Brain microvascular endothelial cell (primary cell): Measurements from ENCODE around the gene POU5F2.

Experiments used
- DNase-seq: peaks from one replicate; pipeline ENCODE4 v3.0.0-alpha.2; 2020
- H3K27ac ChIP-seq: fragments of 250-450 bp; sonication (Bioruptor Pico); 2 replicates; pipeline ENCODE4 v1.5.1; 2020; ENCODE audit warnings: mild to moderate bottlenecking, moderate library complexity
- H3K27me3 ChIP-seq: fragments of 250-450 bp; sonication (Bioruptor Pico); replicated peaks from 2 replicates; pipeline ENCODE4 v1.5.1; 2020; ENCODE audit warnings: mild to moderate bottlenecking
- H3K36me3 ChIP-seq: fragments of 250-450 bp; sonication (Bioruptor Pico); replicated peaks from 2 replicates; pipeline ENCODE4 v1.5.1; 2020; ENCODE audit warnings: mild to moderate bottlenecking
- H3K4me3 ChIP-seq: 2 replicates; pipeline ENCODE4 v1.5.1; 2011; ENCODE audit warnings: low read depth, mild to moderate bottlenecking, control low read depth, low read length, moderate library complexity
- CTCF ChIP-seq: IDR thresholded peaks from 2 replicates; pipeline ENCODE4 v1.5.1; 2011; ENCODE audit warnings: low read depth, mild to moderate bottlenecking, moderate library complexity, low read length, control low read depth, inconsistent platforms; ENCODE audit errors: missing control alignments
- in situ Hi-C: cut with HindIII; loops from 2 replicates; pipeline ENCODE4 v1.10.0; 2017; ENCODE audit warnings: low sequenced_read_pairs, low pct_ligation_motif_present

The POU5F2 gene, protein sequence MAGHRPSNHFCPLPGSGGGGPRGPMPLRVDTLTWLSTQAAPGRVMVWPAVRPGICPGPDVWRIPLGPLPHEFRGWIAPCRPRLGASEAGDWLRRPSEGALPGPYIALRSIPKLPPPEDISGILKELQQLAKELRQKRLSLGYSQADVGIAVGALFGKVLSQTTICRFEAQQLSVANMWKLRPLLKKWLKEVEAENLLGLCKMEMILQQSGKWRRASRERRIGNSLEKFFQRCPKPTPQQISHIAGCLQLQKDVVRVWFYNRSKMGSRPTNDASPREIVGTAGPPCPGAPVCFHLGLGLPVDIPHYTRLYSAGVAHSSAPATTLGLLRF

GRCh38 chr5:93741136-93741811, at the start of gene POU5F2:
POU5F2 (minus strand) TSS chr5:93741600; CDS start chr5:93741563, 37 bp downstream.
- DNase-seq = no peak
- H3K4me3 ChIP-seq = no peak within 1 kb of the TSS
- H3K27ac ChIP-seq = no peak within 1 kb of the TSS
- no peaks in the 10 kb centered on the region for H3K27me3 ChIP-seq
- no peaks in the 10 kb centered on the region for H3K36me3 ChIP-seq
- in situ Hi-C loops = no loop called here
- peak; percentile 24 for TF ChIP-seq CTCF

GRCh38 chr5:93790401-93790800, 49.0 kb upstream of the POU5F2 start:
- in situ Hi-C loops = no loop called here
- Histone ChIP-seq H3K36me3 (no peaks in the 10 kb centered on the region), H3K27me3 (no peaks in the 10 kb centered on the region), H3K4me3 (no peak overlapping the region), H3K27ac (no peak overlapping the region)
- no peak for TF ChIP-seq CTCF
- DNase-seq = peak; percentile 7

GRCh38 chr5:93789173-93790067, 48.0 kb upstream of the POU5F2 start:
- in situ Hi-C loops = no loop called here

GRCh38 chr5:93787598-93787997, 46.2 kb upstream of the POU5F2 start:
- in situ Hi-C loops = no loop called here
- no peaks in the 10 kb centered on the region for H3K36me3 ChIP-seq
- no peak overlapping the region for H3K27ac ChIP-seq
- no peak for DNase-seq
- H3K4me3 ChIP-seq = no peak overlapping the region
- no peaks in the 10 kb centered on the region for H3K27me3 ChIP-seq
- TF ChIP-seq CTCF = no peak

More at GRCh38 chr5:93789173-93790067, 48.0 kb upstream of the POU5F2 start:
- peak; percentile 13 for DNase-seq
- Histone ChIP-seq H3K27me3 (no peaks in the 10 kb centered on the region), H3K27ac (no peak overlapping the region), H3K4me3 (no peak overlapping the region), H3K36me3 (no peaks in the 10 kb centered on the region)
- TF ChIP-seq CTCF = no peak

DNA sequence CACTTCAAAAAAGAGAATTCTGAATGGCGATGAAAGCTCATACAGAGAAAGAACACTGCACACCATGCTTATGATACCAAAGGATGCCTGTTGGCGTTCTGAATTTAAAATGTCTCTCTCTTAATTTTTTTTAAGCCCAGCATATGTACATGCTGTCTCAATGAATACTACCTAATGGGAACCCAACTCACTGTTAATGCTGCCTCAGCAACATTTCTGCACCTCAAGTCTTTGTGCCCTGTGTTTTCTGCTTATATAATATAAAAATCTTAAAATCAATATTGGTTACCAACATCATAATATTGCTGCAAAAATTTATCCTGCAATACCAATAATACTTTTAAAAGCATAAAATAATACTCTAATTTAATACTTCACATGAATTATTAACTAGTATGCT, 44.1 kb upstream of the POU5F2 start:
- in situ Hi-C loops = no loop called here
- H3K27ac ChIP-seq = no peak overlapping the region
- H3K4me3 ChIP-seq = no peak overlapping the region
- no peaks in the 10 kb centered on the region for H3K36me3 ChIP-seq
- DNase-seq = no peak
- TF ChIP-seq CTCF = no peak
- no peaks in the 10 kb centered on the region for H3K27me3 ChIP-seq
